Inferior parietal cortex (tissue), 1 donor: Measurements from ENCODE around the gene CUTC.
A peak's percentile ranks its signal among the peaks of the same experiment; 100 is the strongest.

Source experiments
- DNase-seq: peaks from one replicate; pipeline ENCODE4 v3.0.0-alpha.2; 2016; ENCODE audit errors: extremely low spot score

Gene CUTC

GRCh38 chr10:99784016-99784726, 52.1 kb downstream of the CUTC start:
- no peak for DNase-seq

GRCh38 chr10:99784727-99785441, 52.9 kb downstream of the CUTC start:
- no peak for DNase-seq

DNA sequence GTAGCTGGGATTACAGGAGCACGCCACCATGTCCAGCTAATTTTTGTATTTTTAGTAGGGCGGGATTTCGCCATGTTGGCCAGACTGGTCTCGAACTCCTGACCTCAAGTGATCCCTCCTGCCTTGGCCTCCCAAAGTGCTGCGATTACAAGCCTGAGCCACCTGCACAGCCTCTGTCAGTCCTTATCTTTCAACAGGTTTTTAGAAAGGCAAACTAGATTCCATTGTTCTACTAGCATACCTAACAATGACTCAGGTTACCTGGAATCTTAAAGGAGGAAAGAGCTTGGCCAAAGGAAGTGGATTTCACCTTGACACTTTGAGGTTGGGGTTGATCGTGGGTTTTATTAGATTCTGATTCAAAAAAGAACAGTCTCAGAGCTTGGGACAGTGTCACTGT, 53.6 kb downstream of the CUTC start:
- no peak for DNase-seq

GRCh38 chr10:99787311-99787710, 55.3 kb downstream of the CUTC start:
- DNase-seq: no peak

DNA sequence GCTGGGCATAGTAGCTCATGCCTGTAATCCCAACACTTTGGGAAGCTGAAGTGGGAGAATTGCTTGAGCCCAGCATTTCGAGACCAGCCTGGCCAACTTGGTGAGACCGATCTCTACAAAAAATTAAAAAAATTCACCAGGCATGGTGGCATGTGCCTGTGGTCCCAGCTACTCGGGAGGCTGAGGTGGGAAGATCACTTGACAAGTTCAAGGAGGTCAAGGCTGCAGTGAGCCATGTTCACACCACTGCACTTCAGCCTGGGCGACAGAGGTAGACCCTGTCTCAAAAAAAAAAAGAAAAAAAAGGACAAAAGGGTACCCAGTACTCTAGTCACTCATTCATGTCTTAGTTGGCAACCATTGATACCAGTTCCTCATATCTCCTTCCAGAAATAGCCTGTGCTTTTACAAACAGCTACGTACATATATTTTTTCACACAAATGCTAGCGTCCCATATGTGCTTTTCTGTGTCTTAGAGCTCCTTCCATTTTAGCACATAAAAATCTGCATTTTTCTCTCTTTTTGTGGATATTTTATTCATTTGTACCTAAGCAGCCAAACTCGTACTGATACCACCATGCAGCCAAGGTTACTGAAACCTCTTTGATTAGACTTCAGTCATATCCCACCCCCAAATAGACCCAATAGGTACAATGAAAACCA, 55.9 kb downstream of the CUTC start:
- no peak for DNase-seq

- DNase-seq: peak; percentile 60
Measured at GRCh38 chr10:99788598-99789256, 56.7 kb downstream of the CUTC start.

- DNase-seq: no peak
Measured at GRCh38 chr10:99791831-99792230, 59.8 kb downstream of the CUTC start.

GRCh38 chr10:99793819-99794218, 61.8 kb downstream of the CUTC start:
- no peak for DNase-seq

GRCh38 chr10:99796928-99797327, 64.9 kb downstream of the CUTC start:
- no peak for DNase-seq

- DNase-seq: no peak
Measured at GRCh38 chr10:99798031-99798430, 66.0 kb downstream of the CUTC start.

DNA sequence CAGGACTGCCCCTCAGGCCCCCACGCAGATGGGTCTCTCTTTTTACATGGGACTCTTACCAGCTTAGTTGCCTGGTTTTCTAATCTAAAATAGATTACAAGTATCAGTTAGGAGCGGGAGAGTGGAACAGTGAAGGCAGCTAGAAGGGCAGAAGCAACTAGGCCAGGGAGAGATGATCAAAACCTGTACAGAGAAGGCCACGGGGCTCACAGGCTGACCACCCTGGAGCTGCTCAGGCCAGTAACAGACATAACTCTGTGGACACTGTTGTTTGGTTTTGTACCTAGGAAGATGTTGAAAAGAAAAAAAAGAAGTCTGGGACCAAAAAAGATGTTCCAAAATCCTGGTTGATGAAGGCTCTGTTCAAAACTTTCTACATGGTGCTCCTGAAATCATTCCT, 66.9 kb downstream of the CUTC start:
- no peak for DNase-seq

- no peak for DNase-seq
Measured at GRCh38 chr10:99799613-99800012, 67.6 kb downstream of the CUTC start.

- DNase-seq: no peak
Measured at GRCh38 chr10:99804471-99804870, 72.4 kb downstream of the CUTC start.

DNA sequence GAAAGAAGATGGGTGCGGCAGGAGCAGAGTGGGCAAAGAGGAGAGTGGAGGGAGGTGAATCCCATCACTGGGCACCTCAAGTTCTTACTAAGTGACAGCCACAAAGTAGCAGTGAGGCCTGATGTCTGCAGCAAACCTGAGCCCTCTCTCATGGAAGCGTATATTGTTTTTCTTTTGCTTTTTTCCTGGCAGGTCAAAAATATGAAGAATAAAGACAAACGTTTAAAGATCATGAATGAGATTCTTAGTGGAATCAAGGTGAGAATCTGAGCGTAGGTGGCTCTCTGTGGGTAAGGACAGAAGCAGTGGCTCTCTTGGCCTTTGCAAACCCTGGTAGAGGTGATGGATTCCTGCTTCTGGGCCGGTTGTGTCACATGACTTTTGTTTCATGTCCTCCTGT, 73.2 kb downstream of the CUTC start:
- no peak for DNase-seq
